Choroid plexus epithelial cell (primary cell): ENCODE results near the gene ARHGEF33.

Experiments
- DNase-seq: peaks from one replicate; pipeline ENCODE4 v3.0.0-alpha.2; 2010; ENCODE audit warnings: low read depth
- H3K4me3 ChIP-seq: 2 replicates; pipeline ENCODE4 v1.5.1; 2011; ENCODE audit warnings: low read depth, mild to moderate bottlenecking, control low read depth, low read length, moderate library complexity
- CTCF ChIP-seq: conservative IDR thresholded peaks from 2 replicates; pipeline ENCODE4 v1.5.1; 2011; ENCODE audit warnings: low read depth, mild to moderate bottlenecking, control low read depth, inconsistent platforms, low read length, moderate library complexity

The ARHGEF33 gene

GRCh38 chr2:38957972-38958371 lies 68.3 kb downstream of the ARHGEF33 start:
- H3K4me3 ChIP-seq = no peak overlapping the region
- no peak for TF ChIP-seq CTCF
- no peak for DNase-seq

GRCh38 chr2:38959466-38959865 lies 69.8 kb downstream of the ARHGEF33 start:
- no peak for TF ChIP-seq CTCF
- DNase-seq = no peak
- H3K4me3 ChIP-seq = no peak overlapping the region

- DNase-seq = peak; percentile 88
- H3K4me3 ChIP-seq = peak overlapping the region; percentile 52
- TF ChIP-seq CTCF = no peak
Measured at GRCh38 chr2:38959938-38960608, 70.4 kb downstream of the ARHGEF33 start.

- peak overlapping the region; percentile 52 for H3K4me3 ChIP-seq
- no peak for TF ChIP-seq CTCF
- no peak for DNase-seq
Measured at GRCh38 chr2:38960609-38961320, 71.1 kb downstream of the ARHGEF33 start.

GRCh38 chr2:38966006-38966405 lies 76.3 kb downstream of the ARHGEF33 start:
- H3K4me3 ChIP-seq = no peak overlapping the region
- no peak for DNase-seq
- no peak for TF ChIP-seq CTCF

GRCh38 chr2:38966678-38967077 lies 77.0 kb downstream of the ARHGEF33 start:
- no peak for TF ChIP-seq CTCF
- DNase-seq = peak; percentile 9
- H3K4me3 ChIP-seq = no peak overlapping the region

- no peak for TF ChIP-seq CTCF
- no peak overlapping the region for H3K4me3 ChIP-seq
- no peak for DNase-seq
Measured at GRCh38 chr2:38968021-38968420, 78.3 kb downstream of the ARHGEF33 start.
